ENCODE data around the gene ADK.

Gene ADK

DNA sequence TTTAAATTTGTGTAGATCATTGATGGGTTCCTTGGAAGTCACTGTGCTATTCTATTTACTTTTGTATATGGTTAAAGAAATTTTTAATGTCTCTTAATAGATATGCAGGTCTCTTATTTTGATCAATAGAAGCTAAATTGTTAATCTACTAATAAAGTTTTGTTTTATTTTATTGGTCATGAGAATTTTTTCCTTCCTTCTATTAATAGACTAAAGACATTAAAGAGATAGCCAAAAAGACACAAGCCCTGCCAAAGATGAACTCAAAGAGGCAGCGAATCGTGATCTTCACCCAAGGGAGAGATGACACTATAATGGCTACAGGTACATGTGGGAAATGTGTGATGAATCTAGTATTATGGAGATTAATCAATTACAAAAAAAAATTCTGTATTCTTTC, 449.1 kb downstream of the ADK start:
- no peak for DNase-seq (ENCODE audit: low read depth in 2 of 2)

DNA sequence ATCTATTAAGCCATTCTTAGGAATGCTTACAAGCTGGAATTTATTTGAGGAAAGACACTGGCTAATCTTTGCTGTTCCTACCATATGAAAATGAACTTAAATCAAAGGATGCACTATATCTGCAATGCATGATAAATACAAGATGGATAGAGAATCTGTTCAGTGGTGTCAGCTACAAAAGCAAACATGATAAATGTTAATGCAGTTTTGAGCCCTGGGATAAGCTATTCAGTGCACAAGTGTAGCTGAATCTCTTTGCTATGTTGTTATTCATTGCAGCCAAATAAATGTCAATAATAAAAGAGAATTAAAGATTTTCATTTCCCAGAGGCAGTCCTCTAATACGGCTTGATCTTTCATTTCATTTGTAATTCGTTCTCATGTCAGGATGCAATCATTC, 451.6 kb downstream of the ADK start:
- DNase-seq (ENCODE audit: low read depth in 2 of 2) = no peak

DNA sequence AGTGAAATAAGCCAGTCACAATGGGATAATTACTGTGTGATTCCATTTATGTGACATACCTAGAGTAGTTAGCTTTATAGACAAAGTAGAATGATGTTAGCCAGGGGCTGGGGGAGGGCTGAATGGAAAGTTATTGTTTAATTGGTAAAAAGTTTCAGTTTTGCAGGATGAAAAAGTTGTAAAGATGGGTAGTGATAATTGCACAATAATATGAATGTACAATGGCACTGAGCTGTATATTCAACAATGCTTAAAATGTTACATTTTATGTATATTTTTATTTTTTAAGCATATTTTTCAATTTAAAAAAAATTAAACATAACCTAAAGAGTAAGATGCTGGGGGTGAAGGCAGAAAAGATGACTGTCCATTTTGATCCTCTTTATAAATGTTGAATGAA, 459.3 kb downstream of the ADK start:
- DNase-seq (ENCODE audit: low read depth in 2 of 2) = no peak

DNA sequence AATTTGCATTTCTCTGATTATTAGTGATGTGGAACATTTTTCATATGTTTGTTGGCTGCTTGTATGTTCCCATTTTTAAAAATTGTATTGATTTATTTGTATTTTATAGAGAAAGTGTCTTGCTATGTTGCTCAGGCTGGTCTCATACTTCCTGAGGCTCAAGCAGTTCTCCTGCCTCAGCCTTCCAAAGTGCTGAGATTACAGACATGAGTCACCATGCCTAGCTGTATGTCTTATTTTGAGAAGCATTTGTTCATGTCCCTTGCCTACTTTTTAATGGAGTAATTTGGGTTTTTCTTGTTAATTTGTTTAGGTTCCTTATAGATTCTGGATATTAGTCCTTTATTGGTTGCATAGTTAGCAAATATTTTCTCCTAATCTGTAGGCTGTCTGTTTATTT, 461.2 kb downstream of the ADK start:
- no peak for DNase-seq (ENCODE audit: low read depth in 2 of 2)

DNA sequence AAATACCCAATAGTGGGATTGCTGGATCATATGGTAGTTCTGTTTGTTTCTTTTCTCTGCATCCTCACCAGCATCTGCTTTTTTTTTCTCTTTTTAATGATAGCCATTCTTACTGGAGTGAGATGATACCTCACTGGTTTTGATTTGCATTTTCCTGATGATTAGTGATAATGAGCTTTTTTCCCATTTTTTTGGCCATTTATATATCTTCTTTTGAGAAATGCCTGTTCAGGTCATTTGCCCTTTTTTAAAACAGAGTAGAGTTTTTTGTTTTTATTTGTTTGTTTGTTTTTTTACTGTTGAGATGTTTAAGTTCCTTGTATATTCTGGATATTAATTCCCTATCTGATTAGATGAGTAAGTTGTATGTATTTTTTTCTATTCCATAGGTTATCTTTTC, 469.6 kb downstream of the ADK start:
- DNase-seq (ENCODE audit: low read depth in 2 of 2) = no peak

DNA sequence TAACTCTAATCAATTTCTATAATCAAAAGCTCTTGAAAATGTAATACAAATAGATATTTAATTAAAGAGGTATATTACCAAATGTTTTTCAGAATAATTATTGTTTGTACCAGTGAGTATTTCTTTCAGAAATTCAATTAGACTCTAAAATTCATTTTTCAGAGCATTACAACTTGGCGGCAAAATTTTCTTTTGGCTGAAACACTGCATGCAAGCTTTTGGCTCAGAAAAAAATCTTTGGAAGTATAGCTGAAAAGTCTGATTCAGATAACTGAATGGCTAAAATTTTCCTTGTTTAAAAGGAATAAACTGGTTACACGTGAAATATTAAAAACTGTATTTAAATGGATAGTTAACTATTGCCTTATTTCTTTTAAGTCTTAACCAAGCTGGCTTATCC, 472.8 kb downstream of the ADK start:
- no peak for DNase-seq (ENCODE audit: low read depth in 2 of 2)

DNA sequence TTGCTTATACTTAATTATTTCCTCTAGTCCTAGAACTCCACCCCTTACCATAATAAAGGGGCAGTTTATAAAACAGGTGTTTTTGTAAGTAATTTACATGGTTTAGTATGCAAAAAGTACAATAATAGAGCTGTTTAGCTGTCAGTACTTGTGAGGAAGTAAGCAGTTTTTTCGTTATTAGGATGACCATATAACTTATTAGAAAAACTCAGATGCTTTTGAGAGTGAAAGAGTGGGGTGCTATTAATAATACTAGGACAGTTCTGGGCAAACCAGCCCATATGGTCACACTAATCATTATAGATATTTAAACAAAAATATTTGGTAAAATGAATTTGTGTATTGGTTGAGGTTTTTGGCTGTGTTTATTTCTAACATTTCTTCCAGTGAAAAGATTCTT, 473.5 kb downstream of the ADK start:
- DNase-seq (ENCODE audit: low read depth in 2 of 2) = no peak

DNA sequence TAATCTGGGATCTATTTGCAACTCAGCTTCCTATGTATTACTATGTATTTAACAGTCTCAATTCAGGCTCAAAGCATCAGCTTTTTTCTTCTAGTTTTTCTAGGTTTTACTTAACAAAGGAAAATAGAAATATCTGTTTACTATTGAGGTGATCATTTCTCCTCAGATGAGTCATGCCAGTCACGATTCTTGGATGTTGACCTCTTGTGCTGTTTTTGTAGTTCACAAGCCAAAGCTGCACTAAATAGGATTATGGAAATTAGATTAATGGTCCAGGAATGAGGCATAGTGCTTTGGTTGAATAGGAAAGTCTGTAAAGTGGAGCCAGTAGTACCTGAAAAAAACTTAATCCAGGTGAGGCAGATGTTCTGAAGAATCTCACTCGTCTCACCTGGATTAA, 477.1 kb downstream of the ADK start:
- DNase-seq (ENCODE audit: low read depth in 2 of 2) = no peak

DNA sequence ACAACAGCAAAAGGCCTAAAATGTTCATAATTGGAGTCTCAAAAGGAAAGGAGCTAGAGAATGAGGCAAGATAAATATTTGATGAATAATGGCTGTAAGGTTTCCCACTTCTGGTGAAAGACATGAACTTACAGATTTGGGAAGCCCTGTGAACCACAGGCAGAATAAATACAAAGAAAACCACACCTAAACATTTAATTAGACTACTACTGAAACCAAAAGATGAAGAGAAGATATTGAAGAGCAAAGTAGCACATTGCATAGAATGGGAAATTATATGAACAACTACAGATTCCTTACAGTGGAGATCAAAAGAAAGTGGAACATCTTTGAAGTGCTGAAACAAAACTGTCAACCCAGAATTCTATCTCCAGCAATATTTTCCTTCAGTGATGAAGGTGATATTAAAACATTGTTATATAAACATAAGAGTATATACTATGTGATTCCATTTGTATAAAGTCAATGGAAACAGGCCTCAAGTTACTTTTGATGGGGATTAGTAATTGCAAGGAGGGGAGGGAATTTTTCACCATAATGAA, 484.0 kb downstream of the ADK start:
- no peak for DNase-seq (ENCODE audit: low read depth in 2 of 2)

DNA sequence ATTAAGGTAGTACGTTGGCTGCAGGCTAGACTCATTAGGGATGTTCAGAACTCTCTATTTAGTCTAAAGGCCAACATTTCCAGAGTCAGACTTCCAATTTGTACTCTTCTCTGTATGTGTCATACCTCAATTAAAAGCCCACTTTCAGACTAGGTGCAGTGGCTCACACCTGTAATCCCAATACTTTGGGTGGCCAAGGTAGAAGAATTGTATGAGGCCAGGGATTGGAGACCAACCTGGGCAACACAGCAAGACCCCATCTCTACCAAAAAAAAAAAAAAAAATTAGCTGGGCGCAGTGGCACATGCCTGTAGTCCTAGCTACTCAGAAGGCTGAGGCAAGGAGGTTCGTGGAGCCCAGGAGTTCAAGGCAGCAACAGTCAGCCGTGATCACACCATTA, 484.6 kb downstream of the ADK start:
- no peak for DNase-seq (ENCODE audit: low read depth in 2 of 2)

DNA sequence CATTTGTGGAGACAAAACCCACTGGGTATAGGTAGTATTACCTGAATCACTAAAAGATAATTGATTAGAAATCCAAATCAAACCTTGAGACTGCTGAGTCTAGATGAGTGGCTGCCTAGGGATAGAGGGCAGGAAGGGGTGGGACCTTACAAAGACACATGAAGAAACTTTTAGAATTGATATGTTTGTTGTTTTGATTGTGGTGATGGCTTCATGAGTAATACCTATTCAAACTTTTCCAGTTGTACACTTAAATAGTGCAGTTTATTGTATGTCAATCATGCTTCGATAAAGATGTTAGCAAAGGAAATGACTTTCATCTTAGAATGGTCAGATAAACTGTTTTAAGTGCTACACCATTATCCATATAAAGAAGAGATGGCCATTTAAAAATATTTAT, 486.7 kb downstream of the ADK start:
- no peak for DNase-seq (ENCODE audit: low read depth in 2 of 2)

DNA sequence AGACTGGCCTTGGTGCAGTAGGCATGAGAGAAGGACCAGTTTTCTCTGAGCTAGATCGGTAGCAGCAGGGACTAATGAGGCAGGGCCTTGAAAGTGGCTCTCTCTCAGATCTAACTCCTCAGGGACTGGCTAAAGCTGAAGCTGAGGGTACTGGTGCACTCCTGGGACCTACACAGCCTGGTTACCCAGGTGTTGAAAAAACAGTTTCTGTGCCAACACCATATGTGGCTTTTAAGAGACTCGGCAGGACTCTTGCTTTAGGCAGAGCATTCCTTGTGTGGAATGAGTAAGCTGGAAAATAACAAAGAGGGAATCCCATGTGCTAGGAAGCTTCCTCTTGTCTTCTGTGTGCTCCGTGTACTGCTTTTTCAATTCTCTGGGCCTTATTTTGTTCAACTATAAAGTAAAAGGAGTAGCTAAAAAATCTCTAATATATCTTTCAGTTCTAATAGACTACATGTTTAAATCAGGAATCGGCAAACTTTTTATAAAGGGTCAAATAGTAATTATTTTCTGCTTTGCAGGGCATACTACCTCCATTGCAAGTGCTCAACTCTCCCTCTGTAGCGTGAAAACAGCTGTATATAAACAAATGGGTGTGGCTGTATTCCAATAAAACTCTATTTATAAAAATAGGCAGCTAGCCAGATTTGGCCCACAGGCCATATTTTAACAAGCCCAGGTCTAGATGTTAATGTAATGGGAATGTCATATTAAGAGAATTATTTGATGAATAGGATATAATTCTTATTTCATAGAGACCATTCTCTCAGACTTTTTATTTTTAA, 489.3 kb downstream of the ADK start:
- no peak for DNase-seq (ENCODE audit: low read depth in 2 of 2)

DNA sequence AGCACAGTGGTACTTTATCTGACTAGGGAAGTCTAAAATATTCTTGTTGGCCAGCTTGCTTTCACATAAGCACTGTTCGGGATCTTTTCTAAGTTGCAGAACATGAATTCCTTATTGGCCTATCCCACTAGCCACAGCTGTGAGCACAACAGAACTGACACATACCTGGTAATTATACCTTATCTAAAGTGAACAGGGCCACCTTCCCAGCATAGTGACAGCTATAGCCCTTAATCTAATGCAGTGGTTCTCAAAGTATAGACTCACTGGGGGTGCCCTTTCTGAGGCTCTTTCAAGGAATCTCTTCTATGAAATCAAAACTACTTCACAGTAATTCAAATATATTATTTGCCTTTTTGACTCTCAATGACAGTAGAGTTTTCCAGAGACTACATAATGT, 490.6 kb downstream of the ADK start:
- DNase-seq (ENCODE audit: low read depth in 2 of 2) = no peak

DNA sequence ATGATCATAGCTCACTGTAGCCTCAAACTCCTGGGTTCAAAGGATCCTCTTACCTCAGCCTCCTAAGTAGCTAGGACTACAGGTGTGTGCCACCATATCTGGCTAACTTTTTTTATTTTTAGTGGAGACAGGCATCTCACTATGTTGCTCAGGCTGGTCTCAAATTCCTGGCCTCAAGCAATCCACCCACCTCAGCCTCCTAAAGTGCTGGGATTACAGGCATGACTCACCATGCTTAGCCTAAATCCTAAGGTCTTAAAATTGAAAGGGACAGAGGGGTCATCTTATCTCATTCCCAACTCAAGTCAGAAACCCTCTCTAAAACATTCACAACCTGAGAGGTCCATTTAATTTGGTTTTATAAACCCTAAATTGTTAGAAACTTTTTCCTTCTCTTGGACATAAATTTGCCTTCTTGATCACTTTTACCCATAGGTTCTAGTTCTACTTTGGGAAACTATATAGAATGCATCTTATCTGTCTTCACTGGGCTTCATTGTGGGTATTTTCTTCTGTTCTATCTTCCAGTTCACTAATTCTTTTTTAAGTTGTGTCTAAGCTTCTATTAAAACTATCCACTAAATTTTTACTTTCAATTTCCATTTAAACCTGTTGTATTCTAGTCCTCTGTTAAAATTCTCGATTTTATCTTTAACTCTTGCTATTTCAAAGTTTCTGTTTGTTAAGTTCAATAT, 492.0 kb downstream of the ADK start:
- no peak for DNase-seq (ENCODE audit: low read depth in 2 of 2)

DNA sequence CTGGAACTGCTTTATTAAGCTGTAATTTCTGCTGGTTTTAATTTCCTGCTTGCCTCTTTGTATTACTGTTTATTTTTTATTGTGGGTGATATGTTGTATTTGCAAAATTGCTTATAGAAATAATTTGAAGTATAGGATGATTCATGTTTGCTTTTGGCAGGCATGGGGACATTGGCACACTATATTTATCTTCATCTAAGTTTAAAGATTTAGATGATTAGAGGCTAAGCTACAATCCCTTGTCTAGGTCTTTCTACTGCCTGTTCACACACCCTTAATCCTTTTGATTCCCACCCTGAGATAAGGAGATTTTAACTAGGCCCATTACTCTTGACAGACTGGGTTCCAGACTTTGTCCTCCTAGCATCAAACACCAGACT, 492.6 kb downstream of the ADK start:
- DNase-seq (ENCODE audit: low read depth in 2 of 2) = no peak

DNA sequence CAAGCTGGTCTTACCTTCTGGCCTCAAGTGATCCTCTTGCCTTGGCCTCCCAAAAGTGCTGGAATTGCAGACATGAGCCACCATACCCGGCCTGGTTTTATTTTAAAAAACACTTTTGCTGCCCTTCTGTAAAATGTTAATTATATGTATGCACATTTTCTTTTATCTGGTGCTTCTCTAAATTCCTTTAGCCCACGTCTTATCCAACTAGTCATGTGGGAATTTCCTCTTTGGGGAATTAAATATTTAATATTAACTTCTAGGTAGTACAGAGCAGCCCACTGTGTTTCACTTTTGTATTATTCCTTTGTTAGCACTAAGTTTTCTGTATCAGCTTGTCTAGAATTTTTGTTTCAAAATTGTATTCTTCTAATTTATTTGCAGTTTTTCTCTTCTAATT, 493.7 kb downstream of the ADK start:
- no peak for DNase-seq (ENCODE audit: low read depth in 2 of 2)

DNA sequence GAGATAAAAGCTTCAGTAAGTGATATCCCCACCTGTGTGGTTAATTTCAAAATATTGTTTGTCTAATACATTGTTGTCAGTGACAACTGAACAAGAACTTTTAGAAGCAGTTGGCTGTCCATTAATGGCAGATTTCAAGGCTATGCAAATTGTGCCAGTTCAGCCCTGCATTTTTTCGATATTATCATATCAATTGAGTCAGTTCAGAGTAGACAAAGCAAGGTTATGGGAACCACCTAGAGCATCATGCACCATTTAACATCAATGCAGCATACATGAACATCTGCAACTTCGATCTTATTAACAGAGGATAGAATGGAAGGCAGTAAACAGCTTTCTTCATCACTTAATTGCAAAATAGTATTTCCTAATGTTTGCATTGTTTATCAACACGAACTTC, 494.7 kb downstream of the ADK start:
- DNase-seq (ENCODE audit: low read depth in 2 of 2) = no peak

DNA sequence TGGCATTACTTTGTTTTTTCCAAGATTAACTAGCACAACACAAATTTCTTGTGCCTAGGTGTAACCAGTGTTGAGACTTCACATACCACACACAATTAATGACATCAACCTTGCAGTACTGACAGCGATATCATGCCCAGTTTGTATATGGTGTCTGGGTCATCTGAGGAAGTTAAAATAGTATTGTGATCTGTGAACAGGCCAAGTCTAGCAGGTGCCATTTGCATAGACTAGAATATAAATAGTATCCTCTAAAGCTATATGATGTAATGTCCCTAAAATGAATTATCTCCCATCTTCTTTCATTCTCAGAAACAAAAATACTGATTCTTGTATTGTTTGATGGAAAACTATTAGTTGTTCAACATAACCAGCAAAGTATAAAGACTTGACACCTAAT, 499.6 kb downstream of the ADK start:
- no peak for DNase-seq (ENCODE audit: low read depth in 2 of 2)

DNA sequence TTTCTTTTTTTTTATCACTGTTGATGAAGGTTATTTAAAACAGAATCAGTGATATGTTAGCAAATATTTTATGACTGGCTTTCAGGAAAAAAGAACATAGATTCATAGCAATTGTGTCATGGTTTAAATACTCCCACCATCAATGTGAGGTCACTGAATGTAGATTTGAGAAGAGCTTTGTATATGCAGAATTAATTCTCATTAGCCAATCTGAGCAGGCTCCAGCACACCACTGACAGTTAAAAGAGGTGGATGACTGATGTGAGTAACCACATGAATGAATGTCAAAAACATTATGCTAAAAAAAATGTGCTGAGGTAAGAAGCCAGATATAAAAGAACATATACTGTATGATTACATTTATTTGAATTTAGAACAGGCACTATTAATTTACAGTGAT, 500.5 kb downstream of the ADK start:
- no peak for DNase-seq (ENCODE audit: low read depth in 2 of 2)

DNA sequence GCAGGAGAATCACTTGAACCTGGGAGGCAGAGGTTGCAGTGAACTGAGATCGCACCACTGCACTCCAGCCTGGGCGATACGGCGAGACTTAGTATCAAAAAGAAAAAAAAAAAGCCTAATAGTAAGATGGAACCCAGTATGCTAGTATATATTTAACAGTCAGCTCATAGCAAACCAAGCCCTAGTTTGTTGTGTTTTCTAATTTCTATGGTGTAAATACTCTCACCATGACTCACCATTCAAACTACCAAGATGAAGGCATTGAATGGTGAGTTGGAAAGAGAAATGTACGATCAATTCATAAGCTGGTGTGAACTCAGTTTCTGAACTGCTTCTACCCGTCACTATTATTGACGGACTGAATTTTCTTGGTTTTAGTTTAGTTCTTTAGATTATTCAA, 501.6 kb downstream of the ADK start:
- DNase-seq (ENCODE audit: low read depth in 2 of 2) = no peak

DNA sequence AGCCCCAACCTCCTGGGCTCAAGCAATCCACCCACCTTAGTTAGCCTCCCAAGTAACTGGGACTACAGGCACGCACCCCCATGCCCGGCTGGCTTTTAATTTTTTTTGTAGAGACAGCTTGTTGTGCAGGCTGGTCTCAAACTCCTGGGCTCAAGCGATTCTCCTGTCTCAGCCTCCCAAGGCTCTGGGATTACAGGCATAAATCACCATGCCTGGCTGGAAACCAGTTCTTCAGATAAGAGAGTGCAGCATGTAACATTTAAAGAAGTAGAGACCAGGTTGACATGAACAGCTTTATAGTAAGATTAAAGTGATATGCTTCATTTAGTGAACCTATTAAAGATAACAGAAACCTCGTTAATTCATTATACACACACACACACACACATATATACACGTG, 507.5 kb downstream of the ADK start:
- no peak for DNase-seq (ENCODE audit: low read depth in 2 of 2)

DNA sequence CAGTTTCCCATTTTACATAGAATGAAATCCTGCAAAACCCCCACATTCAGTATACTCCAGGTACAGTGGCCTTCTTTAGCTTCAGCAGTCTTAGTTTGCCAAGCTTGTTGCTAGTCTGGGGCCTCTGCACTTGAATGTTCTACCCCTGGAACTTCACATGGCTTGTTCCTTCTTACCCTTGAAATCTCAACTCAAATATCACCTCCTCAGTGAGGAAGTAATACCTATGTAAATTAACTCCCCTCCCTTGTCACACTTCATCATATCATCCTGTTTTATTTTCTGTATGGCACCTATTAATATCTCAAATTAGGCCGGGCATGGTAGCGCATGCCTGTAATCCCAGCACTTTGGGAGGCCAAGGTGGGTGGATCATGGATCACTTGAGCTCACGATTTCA, 511.6 kb downstream of the ADK start:
- DNase-seq (ENCODE audit: low read depth in 2 of 2) = no peak

DNA sequence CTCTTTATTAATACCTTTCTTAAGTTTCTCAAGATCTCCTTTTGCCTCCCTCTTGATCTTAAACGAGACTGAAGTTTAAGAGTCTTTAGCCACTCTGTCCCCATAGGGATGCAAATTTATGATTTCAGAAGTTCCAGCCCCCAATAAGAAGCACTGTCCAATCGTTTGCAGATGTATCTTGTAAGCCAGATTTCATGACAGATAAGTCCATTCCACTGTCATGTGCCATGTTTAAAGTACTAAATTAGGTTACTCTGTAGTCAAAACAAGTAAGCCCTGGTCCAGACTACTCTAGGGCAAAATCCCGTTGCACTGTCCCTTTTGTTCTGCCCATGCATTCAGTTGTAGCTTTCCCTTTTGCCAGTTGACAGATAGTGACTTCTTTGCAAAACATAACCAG, 518.2 kb downstream of the ADK start:
- DNase-seq (ENCODE audit: low read depth in 2 of 2) = no peak

DNA sequence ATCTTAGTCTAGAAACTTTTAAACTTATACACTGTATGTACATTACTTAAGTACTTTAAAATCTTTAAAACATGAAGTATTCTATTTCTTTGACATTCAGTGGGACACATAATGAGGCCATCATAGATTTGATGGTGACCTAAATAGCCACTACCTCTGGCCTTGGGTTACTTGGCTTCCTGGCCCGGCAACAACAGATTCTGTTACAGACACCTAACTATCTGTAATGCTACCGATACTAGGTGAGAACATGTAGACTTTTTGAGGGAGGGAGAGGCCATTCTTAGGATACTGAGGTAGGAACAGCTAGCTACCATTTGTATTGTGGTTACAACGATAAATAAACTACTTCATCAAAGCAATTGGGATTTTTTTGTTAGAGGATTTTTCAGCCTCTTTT, 520.7 kb downstream of the ADK start:
- no peak for DNase-seq (ENCODE audit: low read depth in 2 of 2)
